IPS-20b (cell line): Measurements from ENCODE around the gene TMEM14A.

Experiments used
- H3K27ac ChIP-seq: one replicate; pipeline ENCODE4 v1.5.1; 2013; ENCODE audit warnings: low read length
- H3K27me3 ChIP-seq: 2 replicates; pipeline ENCODE4 v1.6.1; 2013; ENCODE audit warnings: mild to moderate bottlenecking, low read length, inconsistent platforms; ENCODE audit not compliant: insufficient read depth
- H3K36me3 ChIP-seq: 2 replicates; pipeline ENCODE4 v1.6.1; 2013; ENCODE audit warnings: low read depth, mild to moderate bottlenecking, inconsistent platforms, low read length, moderate library complexity; ENCODE audit not compliant: insufficient read depth
- H3K4me1 ChIP-seq: 2 replicates; pipeline ENCODE4 v1.6.1; 2013; ENCODE audit warnings: mild to moderate bottlenecking, control low read depth, inconsistent platforms, low read length, moderate library complexity; ENCODE audit not compliant: insufficient read depth
- H3K4me3 ChIP-seq: 2 replicates; pipeline ENCODE4 v1.5.1; 2013; ENCODE audit warnings: mild to moderate bottlenecking, low read length, inconsistent platforms
- H3K9ac ChIP-seq: 2 replicates; pipeline ENCODE4 v1.6.1; 2013; ENCODE audit warnings: low read depth, mild to moderate bottlenecking, inconsistent platforms, low read length, moderate library complexity
- H3K9me3 ChIP-seq: 2 replicates; pipeline ENCODE4 v1.6.1; 2013; ENCODE audit warnings: mild to moderate bottlenecking, low read depth, low read length, inconsistent platforms; ENCODE audit not compliant: insufficient read depth

TMEM14A gene

GRCh38 chr6:52670502-52671409 is at the start of gene TMEM14A:
TSS of gene TMEM14A (plus strand) at chr6:52671113. CDS start at chr6:52677103, 5,990 bp downstream.
- peak within 1 kb of the TSS; percentile 88 for H3K4me3 ChIP-seq
- H3K4me1 ChIP-seq, result peaks cover 6% of the 10 kb centered on the region; the same call in 1 of the 2 replicates

DNA sequence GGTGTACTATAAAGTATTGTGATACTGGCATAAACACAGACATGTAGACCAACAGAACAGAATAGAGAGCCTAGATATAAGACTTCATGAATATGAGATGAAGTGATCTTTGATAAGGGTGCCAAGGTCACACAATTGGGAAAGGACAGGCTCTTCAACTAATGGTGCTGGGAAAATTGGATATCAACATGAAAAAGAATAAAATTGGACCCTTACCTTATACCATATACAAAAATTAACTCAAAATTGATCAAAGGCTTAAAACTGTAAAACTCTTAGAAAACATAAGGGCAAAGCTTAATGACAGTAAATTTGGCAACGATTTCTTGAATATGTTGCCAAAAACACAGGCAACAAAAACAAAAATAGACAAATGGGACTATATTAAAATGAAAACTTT is 49.3 kb upstream of the TMEM14A start:
- Histone ChIP-seq H3K27ac (no peak overlapping the region), H3K9me3 (no peaks in the 10 kb centered on the region), H3K9ac (no peak overlapping the region), H3K4me3 (no peak overlapping the region), H3K36me3 (no peaks in the 10 kb centered on the region), H3K4me1 (no peaks in the 10 kb centered on the region), H3K27me3 (no peaks in the 10 kb centered on the region)

More at GRCh38 chr6:52670502-52671409, at the start of gene TMEM14A:
- peaks cover 7% of the 10 kb centered on the region; the same call in 1 of the 2 replicates for H3K27me3 ChIP-seq
- H3K9me3 ChIP-seq, result no peaks in the 10 kb centered on the region
- H3K9ac ChIP-seq, result peak within 1 kb of the TSS; percentile 79; the same call in 1 of the 2 replicates
- no peak within 1 kb of the TSS for H3K27ac ChIP-seq
- H3K36me3 ChIP-seq, result peaks cover 14% of the 10 kb centered on the region

- Histone ChIP-seq H3K9me3 (no peaks in the 10 kb centered on the region), H3K4me1 (no peaks in the 10 kb centered on the region), H3K27ac (no peak overlapping the region), H3K27me3 (no peaks in the 10 kb centered on the region), H3K4me3 (no peak overlapping the region), H3K9ac (no peak overlapping the region), H3K36me3 (no peaks in the 10 kb centered on the region)
Measured at GRCh38 chr6:52622810-52623209, 48.1 kb upstream of the TMEM14A start.

- Histone ChIP-seq H3K9me3 (no peaks in the 10 kb centered on the region), H3K4me3 (no peak overlapping the region), H3K36me3 (no peaks in the 10 kb centered on the region), H3K27me3 (no peaks in the 10 kb centered on the region), H3K9ac (no peak overlapping the region), H3K27ac (no peak overlapping the region), H3K4me1 (peaks cover 4% of the 10 kb centered on the region)
Measured at GRCh38 chr6:52632011-52632410, 38.9 kb upstream of the TMEM14A start.

DNA sequence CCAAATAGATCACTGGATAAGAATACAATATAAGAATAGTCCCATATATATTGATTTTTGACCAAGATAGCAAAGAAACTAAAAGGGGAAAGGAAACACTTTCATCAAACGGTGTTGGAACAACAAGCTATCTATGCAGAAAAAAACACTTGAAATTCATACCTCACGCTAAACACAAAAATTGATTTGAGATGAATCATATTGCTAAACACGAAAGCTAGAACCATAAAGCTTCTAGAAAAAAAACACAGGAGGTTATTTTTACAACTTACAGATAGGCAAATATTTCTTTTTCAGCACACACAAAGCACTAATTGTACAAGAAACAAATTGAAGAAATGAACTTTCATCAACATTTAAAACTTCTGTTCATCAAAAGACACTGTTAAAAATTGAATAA is 36.7 kb upstream of the TMEM14A start:
- Histone ChIP-seq H3K4me1 (peaks cover 4% of the 10 kb centered on the region), H3K36me3 (no peaks in the 10 kb centered on the region), H3K9me3 (no peaks in the 10 kb centered on the region), H3K9ac (no peak overlapping the region), H3K27me3 (no peaks in the 10 kb centered on the region), H3K27ac (no peak overlapping the region), H3K4me3 (no peak overlapping the region)

GRCh38 chr6:52635049-52635577 is 35.8 kb upstream of the TMEM14A start:
- H3K27me3 ChIP-seq, result no peaks in the 10 kb centered on the region
- H3K9me3 ChIP-seq, result no peaks in the 10 kb centered on the region
- no peak overlapping the region for H3K9ac ChIP-seq
- H3K36me3 ChIP-seq, result no peaks in the 10 kb centered on the region
- peaks cover 4% of the 10 kb centered on the region for H3K4me1 ChIP-seq
- H3K27ac ChIP-seq, result no peak overlapping the region
- no peak overlapping the region for H3K4me3 ChIP-seq

- Histone ChIP-seq H3K4me1 (peaks cover 4% of the 10 kb centered on the region), H3K27me3 (no peaks in the 10 kb centered on the region), H3K9me3 (no peaks in the 10 kb centered on the region), H3K4me3 (no peak overlapping the region), H3K36me3 (no peaks in the 10 kb centered on the region), H3K9ac (no peak overlapping the region), H3K27ac (no peak overlapping the region)
Measured at GRCh38 chr6:52636830-52637229, 34.1 kb upstream of the TMEM14A start.

DNA sequence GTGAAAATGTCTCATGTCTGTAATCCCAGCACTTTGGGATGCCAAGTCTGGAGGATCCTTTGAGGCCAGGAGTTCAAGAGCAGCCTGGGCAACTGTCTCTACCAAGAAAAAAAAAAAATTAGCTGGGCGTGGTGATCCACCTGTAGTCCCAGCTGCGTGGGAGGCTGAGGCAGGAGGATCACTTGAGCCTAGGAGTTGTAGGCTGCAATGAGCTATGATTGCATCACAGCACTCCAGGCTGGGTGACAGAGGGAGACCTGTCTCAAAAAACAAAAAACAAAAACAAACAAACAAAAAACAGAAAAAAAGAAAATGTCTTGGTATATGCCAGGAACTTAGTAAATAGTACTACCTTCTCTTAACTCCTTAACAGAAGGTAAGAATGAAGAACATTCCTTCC is 31.4 kb upstream of the TMEM14A start:
- Histone ChIP-seq H3K4me1 (peaks cover 6% of the 10 kb centered on the region), H3K27me3 (no peaks in the 10 kb centered on the region), H3K27ac (no peak overlapping the region)

DNA sequence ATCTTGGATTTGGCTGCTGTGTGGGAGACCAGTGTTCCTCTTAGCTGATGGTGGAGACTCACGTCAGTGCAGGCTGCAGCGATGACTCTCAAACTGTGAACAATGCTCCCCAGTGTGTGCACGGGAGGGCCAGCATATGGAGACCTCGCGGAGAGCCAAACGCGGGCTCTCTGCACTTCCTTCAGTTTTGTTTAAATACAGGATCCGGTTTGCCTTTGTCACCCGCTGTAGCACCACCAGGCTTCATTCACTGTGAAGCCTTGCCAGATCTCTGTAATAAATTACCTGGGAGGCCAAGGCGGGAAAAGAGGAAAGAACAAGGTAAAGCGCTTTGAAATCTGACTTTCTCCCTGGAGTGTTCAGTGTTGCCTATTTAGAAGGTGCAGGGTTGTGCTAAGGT is 30.7 kb upstream of the TMEM14A start:
- Histone ChIP-seq H3K9me3 (no peaks in the 10 kb centered on the region), H3K27ac (no peak overlapping the region), H3K4me3 (no peak overlapping the region), H3K27me3 (no peaks in the 10 kb centered on the region), H3K9ac (no peak overlapping the region), H3K4me1 (0 out of 2 replicates have a peak, but pooled peaks cover 3% of the 10 kb centered on the region), H3K36me3 (no peaks in the 10 kb centered on the region)

More for the DNA sequence above, 31.4 kb upstream of the TMEM14A start:
- H3K9ac ChIP-seq, result no peak overlapping the region
- H3K36me3 ChIP-seq, result no peaks in the 10 kb centered on the region
- H3K9me3 ChIP-seq, result no peaks in the 10 kb centered on the region
- no peak overlapping the region for H3K4me3 ChIP-seq

DNA sequence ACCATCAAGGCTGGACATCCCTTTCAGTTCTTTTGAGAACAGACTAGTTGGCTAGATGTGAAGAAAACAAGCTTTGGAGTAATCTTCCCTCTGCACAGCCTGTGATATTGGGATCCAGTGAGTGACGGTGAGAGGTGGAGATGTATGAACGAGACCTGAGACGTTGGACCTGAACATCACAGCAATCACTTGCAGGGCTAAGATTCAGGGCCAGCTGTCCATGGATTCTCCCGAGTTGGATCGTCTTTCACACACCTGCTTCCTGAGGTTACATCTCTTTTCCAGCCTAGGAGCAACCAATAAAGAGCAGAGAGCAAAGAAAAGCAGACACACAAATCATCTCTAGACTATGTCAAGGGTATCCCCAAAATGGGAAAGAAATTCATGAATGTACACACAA is 30.0 kb upstream of the TMEM14A start:
- H3K9ac ChIP-seq, result no peak overlapping the region
- 0 out of 2 replicates have a peak, but pooled peaks cover 3% of the 10 kb centered on the region for H3K4me1 ChIP-seq
- no peak overlapping the region for H3K27ac ChIP-seq
- no peak overlapping the region for H3K4me3 ChIP-seq
- no peaks in the 10 kb centered on the region for H3K36me3 ChIP-seq
- no peaks in the 10 kb centered on the region for H3K27me3 ChIP-seq
- H3K9me3 ChIP-seq, result no peaks in the 10 kb centered on the region

DNA sequence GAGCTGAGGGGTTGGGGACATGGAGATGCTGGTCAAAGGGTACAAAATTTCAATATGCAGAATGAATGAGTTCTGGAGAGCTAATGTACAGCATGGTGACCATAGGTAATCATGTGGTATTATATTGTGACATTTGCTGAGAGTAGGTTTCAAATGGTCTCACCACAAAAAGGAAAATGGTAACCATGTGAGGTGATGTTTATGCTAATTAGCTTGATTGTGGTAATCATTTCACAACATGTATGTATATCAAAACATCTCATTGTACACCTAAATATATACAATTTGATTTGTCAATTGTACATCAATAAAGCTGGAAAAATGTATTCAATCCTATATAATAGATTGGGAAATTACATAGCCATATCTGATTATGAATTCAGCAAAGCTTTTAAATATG is 29.5 kb upstream of the TMEM14A start:
- Histone ChIP-seq H3K4me3 (no peak overlapping the region), H3K27ac (no peak overlapping the region), H3K27me3 (no peaks in the 10 kb centered on the region), H3K9ac (no peak overlapping the region), H3K4me1 (0 out of 2 replicates have a peak, but pooled peaks cover 3% of the 10 kb centered on the region), H3K36me3 (no peaks in the 10 kb centered on the region), H3K9me3 (no peaks in the 10 kb centered on the region)

- Histone ChIP-seq H3K36me3 (no peaks in the 10 kb centered on the region), H3K9ac (no peak overlapping the region), H3K4me3 (no peak overlapping the region), H3K27me3 (no peaks in the 10 kb centered on the region), H3K9me3 (no peaks in the 10 kb centered on the region), H3K4me1 (0 out of 2 replicates have a peak, but pooled peaks cover 3% of the 10 kb centered on the region), H3K27ac (no peak overlapping the region)
Measured at GRCh38 chr6:52641826-52642225, 29.1 kb upstream of the TMEM14A start.
